CD4-positive, alpha-beta T cell (primary cell): ENCODE data around the gene NEB. TPM values are rescaled to one million over a fixed set of nuclear protein-coding genes. Genes with fewer than 3 reads are reported as not detected.

Experiments used
- ATAC-seq: fragments of 200-7000 bp; cut with Tn5 transposase; one replicate; pipeline ENCODE4 v1.10.0; 2022; ENCODE audit warnings: mild to moderate bottlenecking; ENCODE audit not compliant: poor library complexity
- CTCF ChIA-PET: fragments of 350-600 bp; sonication (Branson Sonifier 250); formaldehyde crosslinking; loops from one replicate; lab custom pipeline; 2021; ENCODE audit warnings: antibody characterized with exemption, inconsistent platforms; lab: Charles Lee
- POLR2A ChIA-PET: fragments of 350-600 bp; sonication (Branson Sonifier 250); formaldehyde crosslinking; loops from one replicate; lab custom pipeline; 2021; ENCODE audit warnings: antibody characterized with exemption, inconsistent platforms; lab: Charles Lee
- DNase-seq, 14 experiments: peaks; one replicate each; pipeline ENCODE4 v3.0.0-alpha.2; 2013 to 2020; ENCODE audit warnings: mixed read lengths in 2 of 14
- H3K27ac ChIP-seq, 2 donors: one replicate each; pipeline versions ENCODE4 v1.5.1 to v1.7.0; 2013; ENCODE audit warnings: low read length in 2 of 2, low read depth in 1 of 2, mild to moderate bottlenecking in 1 of 2
- H3K27me3 ChIP-seq, 2 experiments: 1 replicate in 1 of 2; 2 replicates in 1 of 2; pipeline versions ENCODE4 v1.6.1 to v1.7.0; 2013; ENCODE audit warnings: low read length in 2 of 2, control low read depth in 1 of 2, mild to moderate bottlenecking in 1 of 2, moderate library complexity in 1 of 2; ENCODE audit not compliant: insufficient read depth in 2 of 2, control insufficient read depth in 1 of 2
- H3K36me3 ChIP-seq: one replicate; pipeline ENCODE4 v1.6.1; 2013; ENCODE audit warnings: low read length, control low read depth; ENCODE audit not compliant: insufficient read depth
- H3K4me1 ChIP-seq: one replicate; pipeline ENCODE4 v1.6.1; 2013; ENCODE audit warnings: low read length, control low read depth; ENCODE audit not compliant: insufficient read depth
- H3K4me3 ChIP-seq: one replicate; pipeline ENCODE4 v1.5.1; 2013; ENCODE audit warnings: mild to moderate bottlenecking, low read length, moderate library complexity
- H3K9me3 ChIP-seq, 2 experiments: 1 replicate in 1 of 2; 2 replicates in 1 of 2; pipeline versions ENCODE4 v1.6.1 to v1.7.0; 2013; ENCODE audit warnings: low read length in 2 of 2, mild to moderate bottlenecking in 2 of 2, control low read depth in 1 of 2, moderate library complexity in 1 of 2; ENCODE audit not compliant: control insufficient read depth in 1 of 2, insufficient read depth in 1 of 2
- H3K27ac Mint-ChIP-seq: one replicate; pipeline ENCODE4 v1.8.0; 2020; ENCODE audit warnings: mixed read lengths
- H3K27me3 Mint-ChIP-seq: one replicate; pipeline ENCODE4 v1.8.0; 2021; ENCODE audit warnings: mixed read lengths
- H3K36me3 Mint-ChIP-seq: one replicate; pipeline ENCODE4 v1.8.0; 2021; ENCODE audit warnings: low read depth, mixed read lengths
- H3K4me1 Mint-ChIP-seq: one replicate; pipeline ENCODE4 v1.8.0; 2021; ENCODE audit warnings: low read depth, mixed read lengths
- H3K4me3 Mint-ChIP-seq: one replicate; pipeline ENCODE4 v1.8.0; 2020; ENCODE audit warnings: mild to moderate bottlenecking, mixed read lengths
- H3K9me3 Mint-ChIP-seq: one replicate; pipeline ENCODE4 v1.8.0; 2020; ENCODE audit warnings: mixed read lengths
- intact Hi-C, 2 experiments: fragments of 100-400 bp; cut with DNase I in 1 of 2; cut with micrococcal nuclease in 1 of 2; formaldehyde crosslinking; loops; one replicate each; pipeline versions ENCODE4 v1.15.1 to v1.9.0; 2023 to 2025; cut with DNase I, micrococcal nuclease
- total RNA-seq, 174 experiments: library from RNA in 2 of 174; stranded (reverse) in 2 of 174; gene quantifications; one replicate each; pipeline ENCODE4 v1.2.3 and lab custom pipeline; 2021 to 2026
- TF ChIP-seq, protein P1 (sequence below): fragments of 200-600 bp; IDR thresholded peaks from one replicate; pipeline ENCODE4 v1.8.0; 2022; ENCODE audit warnings: antibody characterized with exemption, mild to moderate bottlenecking

The NEB gene
- total RNA-seq, 2 experiments from 2014 or later: 1.2 to 1.8 TPM

GRCh38 chr2:151681051-151681450 lies 53.2 kb downstream of the NEB start:
- CTCF ChIA-PET: no interaction called here
- TF ChIP-seq, protein P1, sequence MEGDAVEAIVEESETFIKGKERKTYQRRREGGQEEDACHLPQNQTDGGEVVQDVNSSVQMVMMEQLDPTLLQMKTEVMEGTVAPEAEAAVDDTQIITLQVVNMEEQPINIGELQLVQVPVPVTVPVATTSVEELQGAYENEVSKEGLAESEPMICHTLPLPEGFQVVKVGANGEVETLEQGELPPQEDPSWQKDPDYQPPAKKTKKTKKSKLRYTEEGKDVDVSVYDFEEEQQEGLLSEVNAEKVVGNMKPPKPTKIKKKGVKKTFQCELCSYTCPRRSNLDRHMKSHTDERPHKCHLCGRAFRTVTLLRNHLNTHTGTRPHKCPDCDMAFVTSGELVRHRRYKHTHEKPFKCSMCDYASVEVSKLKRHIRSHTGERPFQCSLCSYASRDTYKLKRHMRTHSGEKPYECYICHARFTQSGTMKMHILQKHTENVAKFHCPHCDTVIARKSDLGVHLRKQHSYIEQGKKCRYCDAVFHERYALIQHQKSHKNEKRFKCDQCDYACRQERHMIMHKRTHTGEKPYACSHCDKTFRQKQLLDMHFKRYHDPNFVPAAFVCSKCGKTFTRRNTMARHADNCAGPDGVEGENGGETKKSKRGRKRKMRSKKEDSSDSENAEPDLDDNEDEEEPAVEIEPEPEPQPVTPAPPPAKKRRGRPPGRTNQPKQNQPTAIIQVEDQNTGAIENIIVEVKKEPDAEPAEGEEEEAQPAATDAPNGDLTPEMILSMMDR: no peak
- Mint-ChIP-seq H3K27me3 (no peaks in the 10 kb centered on the region), H3K27ac (no peak overlapping the region), H3K36me3 (no peaks in the 10 kb centered on the region), H3K4me3 (no peak overlapping the region), H3K9me3 (no peaks in the 10 kb centered on the region), H3K4me1 (no peaks in the 10 kb centered on the region)
- no peak for ATAC-seq
- no peaks in the 10 kb centered on the region for H3K9me3 ChIP-seq
- no peaks in the 10 kb centered on the region for H3K36me3 ChIP-seq
- H3K4me3 ChIP-seq: no peak overlapping the region
- POLR2A ChIA-PET: no interaction called here
- H3K27me3 ChIP-seq: no peaks in the 10 kb centered on the region
- no peak overlapping the region for H3K27ac ChIP-seq
- DNase-seq: no peak
- no peaks in the 10 kb centered on the region for H3K4me1 ChIP-seq
- intact Hi-C loops: no loop called here

DNA sequence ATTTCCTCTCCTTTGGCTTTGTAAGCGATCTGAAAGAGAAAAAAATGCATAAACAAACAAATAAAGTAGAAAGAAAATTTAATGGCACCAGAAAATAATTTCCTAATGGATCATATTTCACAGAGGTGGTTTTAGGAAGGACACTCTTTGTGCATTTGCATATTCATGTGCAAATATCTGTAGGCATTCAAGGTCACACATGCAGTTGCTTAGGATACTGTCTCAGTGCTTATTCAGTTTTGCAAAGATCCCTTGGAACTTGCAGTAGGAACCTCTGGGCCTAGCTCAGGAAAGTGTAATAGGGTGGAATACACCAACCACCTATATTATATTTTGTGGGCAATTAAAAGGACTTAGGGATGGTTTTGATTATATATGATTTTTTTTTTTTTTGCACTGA lies 54.3 kb downstream of the NEB start:
- Histone ChIP-seq H3K9me3 (no peaks in the 10 kb centered on the region), H3K27me3 (no peaks in the 10 kb centered on the region), H3K4me1 (no peaks in the 10 kb centered on the region), H3K36me3 (no peaks in the 10 kb centered on the region), H3K27ac (no peak overlapping the region), H3K4me3 (no peak overlapping the region)
- ATAC-seq (no peak), DNase-seq (no peak)
- H3K4me1 Mint-ChIP-seq: no peaks in the 10 kb centered on the region
- TF ChIP-seq, protein P1: no peak
- no peaks in the 10 kb centered on the region for H3K36me3 Mint-ChIP-seq
- ChIA-PET CTCF (no interaction called here), POLR2A (no interaction called here)
- H3K4me3 Mint-ChIP-seq: no peak overlapping the region
- H3K27ac Mint-ChIP-seq: no peak overlapping the region
- no peaks in the 10 kb centered on the region for H3K27me3 Mint-ChIP-seq
- no peaks in the 10 kb centered on the region for H3K9me3 Mint-ChIP-seq
- intact Hi-C loops: no loop called here

DNA sequence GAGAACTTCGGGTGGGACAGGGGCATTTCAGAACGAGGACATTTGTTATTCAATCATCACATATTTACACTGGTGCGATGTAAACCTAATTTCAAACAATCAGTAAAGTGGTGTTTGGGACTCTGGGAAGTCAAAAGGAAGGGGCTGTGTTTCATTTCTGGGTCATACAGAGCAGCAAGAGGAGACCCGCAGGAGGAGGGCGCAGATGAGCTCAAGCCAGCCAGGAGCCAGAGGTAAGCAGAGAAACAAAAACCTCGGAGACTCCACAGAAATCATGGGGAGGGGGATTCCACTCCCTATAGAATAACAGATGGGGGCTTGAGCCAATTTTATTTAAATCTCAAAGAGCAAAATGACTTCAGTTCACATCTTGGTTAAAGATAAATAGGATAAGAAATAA lies 55.4 kb downstream of the NEB start:
- no peak for ATAC-seq
- no peaks in the 10 kb centered on the region for H3K36me3 Mint-ChIP-seq
- no peaks in the 10 kb centered on the region for H3K27me3 Mint-ChIP-seq
- no peak overlapping the region for H3K27ac Mint-ChIP-seq
- H3K27ac ChIP-seq: no peak overlapping the region
- intact Hi-C loops: no loop called here
- no peak overlapping the region for H3K4me3 Mint-ChIP-seq
- H3K27me3 ChIP-seq: no peaks in the 10 kb centered on the region
- no peaks in the 10 kb centered on the region for H3K9me3 Mint-ChIP-seq
- DNase-seq: no peak
- CTCF ChIA-PET: no interaction called here
- no peaks in the 10 kb centered on the region for H3K4me1 Mint-ChIP-seq
- H3K9me3 ChIP-seq: no peaks in the 10 kb centered on the region
- no peak overlapping the region for H3K4me3 ChIP-seq
- TF ChIP-seq, protein P1: no peak
- H3K36me3 ChIP-seq: no peaks in the 10 kb centered on the region
- H3K4me1 ChIP-seq: no peaks in the 10 kb centered on the region
- POLR2A ChIA-PET: no interaction called here
